CD14-positive monocyte (primary cell): ENCODE data around the gene FGGY. TPM values are rescaled to one million over a fixed set of nuclear protein-coding genes. Genes with fewer than 3 reads are reported as not detected.

Source experiments
- DNase-seq, 3 donors: peaks; one replicate each; pipeline ENCODE4 v3.0.0-alpha.2; 2011 to 2022
- H2AFZ ChIP-seq: 2 replicates; pipeline ENCODE4 v1.6.0; 2012; ENCODE audit warnings: mild to moderate bottlenecking, low read depth, low read length, inconsistent platforms; ENCODE audit not compliant: insufficient read depth, poor library complexity, severe bottlenecking
- H3K27ac ChIP-seq, 2 donors: 1 replicate in 1 of 2; 2 replicates in 1 of 2; pipeline ENCODE4 v1.5.1; 2012 to 2013; ENCODE audit warnings: low read length in 2 of 2, control low read depth in 1 of 2, inconsistent platforms in 1 of 2, low read depth in 1 of 2, mild to moderate bottlenecking in 1 of 2
- H3K27me3 ChIP-seq, 2 donors: one replicate each; pipeline versions ENCODE4 v1.6.0 to v1.6.1; 2011 to 2013; ENCODE audit warnings: low read length in 2 of 2; ENCODE audit not compliant: control insufficient read depth in 2 of 2, insufficient read depth in 2 of 2
- H3K36me3 ChIP-seq, 2 donors: replicated peaks in 1 of 2; 1 replicate in 1 of 2; 2 replicates in 1 of 2; pipeline versions ENCODE4 v1.5.1 to v1.6.1; 2012 to 2013; ENCODE audit warnings: low read length in 2 of 2, control low read depth in 1 of 2, inconsistent platforms in 1 of 2, mild to moderate bottlenecking in 1 of 2; ENCODE audit not compliant: insufficient read depth in 2 of 2, control insufficient read depth in 1 of 2
- H3K4me1 ChIP-seq, 2 donors: 1 replicate in 1 of 2; 2 replicates in 1 of 2; pipeline versions ENCODE4 v1.5.1 to v1.6.1; 2012 to 2013; ENCODE audit warnings: low read length in 2 of 2, control low read depth in 1 of 2, inconsistent platforms in 1 of 2, mild to moderate bottlenecking in 1 of 2, moderate library complexity in 1 of 2; ENCODE audit not compliant: insufficient read depth in 2 of 2, control insufficient read depth in 1 of 2
- H3K4me2 ChIP-seq: replicated peaks from 2 replicates; pipeline ENCODE3; 2012; ENCODE audit warnings: low read length, moderate library complexity, mild to moderate bottlenecking; ENCODE audit not compliant: poor library complexity, severe bottlenecking; ENCODE audit errors: extremely low read depth
- H3K4me3 ChIP-seq, 3 experiments: fragments of 200-600 bp in 1 of 3; sonication (generic) in 1 of 3; replicated peaks in 1 of 3; 1 replicate in 2 of 3; 2 replicates in 1 of 3; pipeline ENCODE4 v1.5.1; 2011 to 2013; ENCODE audit warnings: low read length in 3 of 3, mild to moderate bottlenecking in 3 of 3, control low read depth in 2 of 3, low read depth in 2 of 3, inconsistent platforms in 1 of 3, moderate library complexity in 1 of 3
- H3K79me2 ChIP-seq: 2 replicates; pipeline ENCODE4 v1.6.0; 2012; ENCODE audit warnings: mild to moderate bottlenecking, control low read depth, inconsistent platforms, low read length, moderate library complexity; ENCODE audit not compliant: insufficient read depth
- H3K9ac ChIP-seq: 2 replicates; pipeline ENCODE4 v1.6.0; 2017; ENCODE audit warnings: low read length, mild to moderate bottlenecking; ENCODE audit not compliant: insufficient read depth, poor library complexity, severe bottlenecking
- H3K9me3 ChIP-seq, 2 donors: replicated peaks in 1 of 2; 1 replicate in 1 of 2; 2 replicates in 1 of 2; pipeline versions ENCODE4 v1.5.1 to v1.6.1; 2012 to 2013; ENCODE audit warnings: low read length in 2 of 2, control low read depth in 1 of 2; ENCODE audit not compliant: control insufficient read depth in 1 of 2, insufficient read depth in 1 of 2
- H4K20me1 ChIP-seq: 2 replicates; pipeline ENCODE4 v1.6.0; 2012; ENCODE audit warnings: mild to moderate bottlenecking, low read length, control low read depth, moderate library complexity; ENCODE audit not compliant: insufficient read depth
- H3K27ac Mint-ChIP-seq, 7 donors: one replicate each; pipeline ENCODE4 v1.8.0; 2020; ENCODE audit warnings: mild to moderate bottlenecking in 7 of 7, mixed read lengths in 7 of 7, moderate library complexity in 6 of 7, inconsistent platforms in 2 of 7
- H3K27me3 Mint-ChIP-seq, 3 donors: one replicate each; pipeline ENCODE4 v1.8.0; 2021 to 2022; ENCODE audit warnings: low read depth in 3 of 3, mild to moderate bottlenecking in 3 of 3, mixed read lengths in 3 of 3, moderate library complexity in 3 of 3, inconsistent platforms in 1 of 3
- H3K36me3 Mint-ChIP-seq, 2 donors: one replicate each; pipeline ENCODE4 v1.8.0; 2020; ENCODE audit warnings: mixed read lengths in 2 of 2, inconsistent platforms in 1 of 2, mild to moderate bottlenecking in 1 of 2
- H3K4me1 Mint-ChIP-seq: one replicate; pipeline ENCODE4 v1.8.0; 2020; ENCODE audit warnings: mild to moderate bottlenecking, mixed read lengths
- H3K4me3 Mint-ChIP-seq, 2 donors: one replicate each; pipeline ENCODE4 v1.8.0; 2020; ENCODE audit warnings: mild to moderate bottlenecking in 2 of 2, mixed read lengths in 2 of 2, moderate library complexity in 1 of 2
- H3K9me3 Mint-ChIP-seq, 7 donors: one replicate each; pipeline ENCODE4 v1.8.0; 2020 to 2022; ENCODE audit warnings: mixed read lengths in 7 of 7, mild to moderate bottlenecking in 6 of 7, moderate library complexity in 6 of 7, inconsistent platforms in 2 of 7
- CTCF ChIP-seq: fragments of 200-600 bp; IDR thresholded peaks from one replicate; pipeline ENCODE4 v1.8.0; 2022; ENCODE audit warnings: antibody characterized with exemption, mild to moderate bottlenecking
- WGBS: methylation state at CpG from one replicate; pipeline ENCODE4 v1.1.5; 2013; ENCODE audit warnings: missing lambda C conversion rate; ENCODE audit not compliant: insufficient coverage; 5-methylcytosine and 5-hydroxymethylcytosine counted together
- intact Hi-C, 2 donors: fragments of 100-400 bp; cut with micrococcal nuclease; formaldehyde crosslinking; loops; one replicate each; pipeline versions ENCODE4 v1.15.0 to v1.15.1; 2023
- polyA plus RNA-seq, 3 donors: library from polyadenylated mRNA; depleted of rRNA in 1 of 3; unstranded in 2 of 3; stranded (reverse) in 1 of 3; fragments of 300-500 nt in 2 of 3; fragments of >200 nt in 1 of 3; fragmentation: Illumina TruSeq in 2 of 3; gene quantifications; 1 replicate in 2 of 3; 2 replicates in 1 of 3; pipeline ENCODE4 v1.2.3, GENCODE V29; 2012 to 2021

The FGGY gene
- polyA plus RNA-seq, 3 donors, result 2.3 to 4.3 (median 2.9) TPM

GRCh38 chr1:59266180-59266926 lies 30.5 kb upstream of the FGGY start:
- TF ChIP-seq CTCF, result no peak
- intact Hi-C loops, result no loop called here
- WGBS, result no CpG with 5 or more reads among the region's 4 CpGs
- peak overlapping the region; percentile 29 to 67 for H3K27ac ChIP-seq
- no peaks in the 10 kb centered on the region for H3K9me3 ChIP-seq
- Mint-ChIP-seq H3K9me3 (peaks cover 0 to 6% (median 0%) of the 10 kb centered on the region in 7 donors), H3K4me3 (no peak overlapping the region), H3K36me3 (no peaks in the 10 kb centered on the region), H3K27ac (peak overlapping the region; percentile 72 to 90 (median 84)), H3K27me3 (no peaks in the 10 kb centered on the region), H3K4me1 (peaks cover 19% of the 10 kb centered on the region)
- H3K79me2 ChIP-seq, result no peaks in the 10 kb centered on the region
- H3K36me3 ChIP-seq, result no peaks in the 10 kb centered on the region
- H2AFZ ChIP-seq, result peak overlapping the region; percentile 48
- no peak overlapping the region for H3K4me3 ChIP-seq
- peaks cover 17 to 20% of the 10 kb centered on the region in 2 donors for H3K4me1 ChIP-seq
- no peaks in the 10 kb centered on the region for H3K27me3 ChIP-seq
- no peak overlapping the region for H3K9ac ChIP-seq
- H3K4me2 ChIP-seq, result peak overlapping the region; percentile 40
- no peaks in the 10 kb centered on the region for H4K20me1 ChIP-seq
- DNase-seq, result peak; percentile 36 to 75 (median 39)

- H3K27ac ChIP-seq, result peak overlapping the region in 1 of 2 donors; percentile 67
- no peaks in the 10 kb centered on the region for H3K27me3 ChIP-seq
- no peaks in the 10 kb centered on the region for H3K79me2 ChIP-seq
- H3K9ac ChIP-seq, result no peak overlapping the region
- no peaks in the 10 kb centered on the region for H3K9me3 ChIP-seq
- TF ChIP-seq CTCF, result no peak
- H3K27me3 Mint-ChIP-seq, result no peaks in the 10 kb centered on the region
- H3K4me3 Mint-ChIP-seq, result no peak overlapping the region
- H3K36me3 Mint-ChIP-seq, result no peaks in the 10 kb centered on the region
- intact Hi-C loops, result no loop called here
- no peak for DNase-seq
- H3K36me3 ChIP-seq, result no peaks in the 10 kb centered on the region
- H3K4me3 ChIP-seq, result no peak overlapping the region
- peaks cover 0 to 6% (median 0%) of the 10 kb centered on the region in 7 donors for H3K9me3 Mint-ChIP-seq
- peaks cover 19% of the 10 kb centered on the region for H3K4me1 Mint-ChIP-seq
- no peaks in the 10 kb centered on the region for H4K20me1 ChIP-seq
- peak overlapping the region; percentile 48 for H2AFZ ChIP-seq
- peaks cover 17 to 20% of the 10 kb centered on the region in 2 donors for H3K4me1 ChIP-seq
- peak overlapping the region; percentile 40 for H3K4me2 ChIP-seq
- peak overlapping the region in 4 of 7 donors; percentile 7 to 90 (median 77) for H3K27ac Mint-ChIP-seq
These were observed 30.0 kb upstream of the FGGY start for GRCh38 chr1:59266927-59267293.
